ENCODE results near the gene PRSS8.

- TF ChIP-seq CTCF (IDR thresholded peaks at IDR 0.05) (no peak), EP300 (IDR thresholded peaks at IDR 0.05) (no peak)
These were observed 12.0 kb upstream of the PRSS8 start for GRCh38 chr16:31147574-31147973.
